HG02852 (cell line): Measurements from ENCODE around the gene NID1.

Experiments
- ATAC-seq: cut with Tn5 transposase; IDR thresholded peaks from one replicate; pipeline ENCODE4 v1.9.1; 2021; ENCODE audit warnings: mild to moderate bottlenecking, moderate library complexity; ENCODE audit not compliant: unreplicated experiment

NID1 gene, protein sequence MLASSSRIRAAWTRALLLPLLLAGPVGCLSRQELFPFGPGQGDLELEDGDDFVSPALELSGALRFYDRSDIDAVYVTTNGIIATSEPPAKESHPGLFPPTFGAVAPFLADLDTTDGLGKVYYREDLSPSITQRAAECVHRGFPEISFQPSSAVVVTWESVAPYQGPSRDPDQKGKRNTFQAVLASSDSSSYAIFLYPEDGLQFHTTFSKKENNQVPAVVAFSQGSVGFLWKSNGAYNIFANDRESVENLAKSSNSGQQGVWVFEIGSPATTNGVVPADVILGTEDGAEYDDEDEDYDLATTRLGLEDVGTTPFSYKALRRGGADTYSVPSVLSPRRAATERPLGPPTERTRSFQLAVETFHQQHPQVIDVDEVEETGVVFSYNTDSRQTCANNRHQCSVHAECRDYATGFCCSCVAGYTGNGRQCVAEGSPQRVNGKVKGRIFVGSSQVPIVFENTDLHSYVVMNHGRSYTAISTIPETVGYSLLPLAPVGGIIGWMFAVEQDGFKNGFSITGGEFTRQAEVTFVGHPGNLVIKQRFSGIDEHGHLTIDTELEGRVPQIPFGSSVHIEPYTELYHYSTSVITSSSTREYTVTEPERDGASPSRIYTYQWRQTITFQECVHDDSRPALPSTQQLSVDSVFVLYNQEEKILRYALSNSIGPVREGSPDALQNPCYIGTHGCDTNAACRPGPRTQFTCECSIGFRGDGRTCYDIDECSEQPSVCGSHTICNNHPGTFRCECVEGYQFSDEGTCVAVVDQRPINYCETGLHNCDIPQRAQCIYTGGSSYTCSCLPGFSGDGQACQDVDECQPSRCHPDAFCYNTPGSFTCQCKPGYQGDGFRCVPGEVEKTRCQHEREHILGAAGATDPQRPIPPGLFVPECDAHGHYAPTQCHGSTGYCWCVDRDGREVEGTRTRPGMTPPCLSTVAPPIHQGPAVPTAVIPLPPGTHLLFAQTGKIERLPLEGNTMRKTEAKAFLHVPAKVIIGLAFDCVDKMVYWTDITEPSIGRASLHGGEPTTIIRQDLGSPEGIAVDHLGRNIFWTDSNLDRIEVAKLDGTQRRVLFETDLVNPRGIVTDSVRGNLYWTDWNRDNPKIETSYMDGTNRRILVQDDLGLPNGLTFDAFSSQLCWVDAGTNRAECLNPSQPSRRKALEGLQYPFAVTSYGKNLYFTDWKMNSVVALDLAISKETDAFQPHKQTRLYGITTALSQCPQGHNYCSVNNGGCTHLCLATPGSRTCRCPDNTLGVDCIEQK

GRCh38 chr1:236064674-236065508 lies at the start of gene NID1:
Gene NID1 (minus strand): TSS chr1:236065090. CDS start chr1:236065079, 11 bp downstream.
- ATAC-seq = peak; percentile 26

DNA sequence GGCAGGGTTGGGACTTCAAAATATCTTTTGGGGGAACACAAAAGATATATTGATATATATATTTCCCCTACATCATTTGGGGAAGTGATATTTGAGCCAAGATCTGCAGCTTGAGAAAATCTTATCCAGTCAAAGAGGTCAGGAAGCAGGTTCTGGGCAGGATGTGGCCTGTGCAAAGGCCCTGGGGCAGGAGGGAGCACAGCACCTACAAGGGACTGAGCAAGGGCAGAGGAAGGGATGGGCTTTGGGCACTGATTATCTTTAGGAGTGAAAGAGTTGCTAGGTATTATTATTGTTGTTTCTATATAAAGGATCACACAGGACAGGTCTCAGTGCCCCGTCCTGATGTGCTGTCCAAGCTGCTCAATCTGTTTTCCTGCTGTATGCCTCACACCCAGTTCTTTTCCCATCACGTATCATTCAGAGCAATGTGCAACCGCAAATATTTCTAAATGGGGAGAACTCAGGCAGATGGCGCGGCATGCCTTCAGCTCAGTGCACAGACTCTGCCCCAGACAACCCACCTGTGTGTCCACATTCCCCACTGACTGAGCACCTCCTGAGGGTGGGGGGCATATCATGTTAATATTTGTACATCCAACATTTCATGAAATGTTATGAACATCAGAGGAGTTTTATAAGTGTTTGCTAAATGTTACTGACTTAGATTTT lies 49.3 kb upstream of the NID1 start:
- no peak for ATAC-seq

DNA sequence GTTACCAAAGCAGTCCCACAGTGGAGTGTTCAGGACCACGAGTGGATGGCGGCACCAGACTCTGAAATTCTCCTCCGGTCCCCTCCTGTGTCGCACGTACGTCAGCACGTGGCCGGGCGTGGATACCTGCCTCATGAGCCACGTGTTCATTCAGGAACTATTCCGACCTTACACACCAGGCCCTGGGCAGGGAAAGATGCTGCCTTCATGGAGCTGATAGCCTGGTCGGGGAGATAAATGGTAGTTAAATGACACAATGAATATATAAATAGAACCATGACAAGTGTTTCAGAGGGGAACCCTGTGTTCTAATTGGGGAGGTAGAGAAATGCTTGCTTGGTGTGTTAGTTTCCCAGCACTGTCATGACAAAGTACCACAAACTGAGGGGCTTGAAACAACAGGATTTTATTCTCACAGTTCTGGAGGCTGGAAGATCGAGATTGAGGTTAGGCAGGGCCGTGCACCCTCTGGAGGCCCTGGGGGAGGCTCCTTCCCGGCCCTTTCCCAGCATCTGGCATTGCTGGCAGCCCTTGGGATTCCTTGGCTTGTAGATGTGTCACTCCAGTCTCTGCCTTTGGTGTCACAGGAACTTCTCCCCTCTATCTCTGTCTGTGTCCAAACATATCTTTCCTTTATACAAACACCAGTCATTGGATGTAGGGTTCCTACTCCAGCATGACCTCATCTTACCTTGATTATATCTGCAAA lies 48.6 kb upstream of the NID1 start:
- ATAC-seq = no peak

DNA sequence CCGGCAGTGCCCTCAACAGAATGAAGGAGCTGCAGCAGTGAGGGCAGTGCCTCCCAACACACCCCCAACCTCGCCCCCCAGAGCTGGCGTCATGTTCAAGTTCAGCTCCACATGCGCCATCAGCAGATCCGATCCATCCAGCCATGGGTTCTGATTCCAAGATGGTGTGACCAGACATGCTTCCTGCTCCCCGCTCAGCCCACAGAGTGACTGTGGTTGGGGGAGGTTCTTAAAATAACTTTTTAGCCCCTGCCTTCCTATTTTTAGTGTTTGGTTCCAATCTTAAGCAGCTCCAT lies 47.4 kb upstream of the NID1 start:
- no peak for ATAC-seq

DNA sequence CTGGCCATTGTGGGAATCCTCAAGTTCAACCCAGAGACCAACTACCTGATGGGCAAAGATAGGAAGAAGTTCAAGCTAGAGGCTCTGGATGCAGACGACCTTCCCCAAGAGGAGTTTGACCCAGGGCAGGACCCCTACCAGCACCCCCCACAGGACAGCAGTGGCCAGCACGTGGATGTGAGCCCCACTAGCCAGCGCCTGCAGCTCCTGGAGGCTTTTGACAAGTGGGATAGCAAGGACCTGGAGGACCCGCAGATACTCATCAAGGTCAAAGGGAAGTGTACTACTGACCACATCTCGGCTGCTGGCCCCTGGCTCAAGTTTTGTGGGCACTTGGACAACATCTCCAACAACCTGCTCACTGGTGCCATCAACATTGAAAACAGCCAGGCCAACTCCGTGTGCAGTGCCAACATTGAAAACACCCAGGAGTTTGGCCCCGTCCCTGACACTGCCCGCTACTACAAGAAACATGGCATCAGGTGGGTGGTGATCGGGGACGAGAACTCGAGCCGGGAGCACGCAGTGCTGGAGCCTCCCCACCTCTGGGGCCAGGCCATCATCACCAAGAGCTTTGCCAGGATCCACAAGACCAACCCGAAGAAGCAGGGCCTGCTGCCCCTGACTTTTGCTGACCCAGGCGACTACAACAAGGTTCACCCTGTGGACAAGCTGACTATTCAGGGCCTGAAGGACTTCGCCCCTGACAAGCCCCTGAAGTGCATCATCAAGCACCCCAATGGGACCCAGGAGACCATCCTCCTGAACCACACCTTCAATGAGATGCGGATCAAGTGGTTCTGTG lies 46.8 kb upstream of the NID1 start:
- ATAC-seq = no peak

GRCh38 chr1:236110137-236110536 lies 45.2 kb upstream of the NID1 start:
- no peak for ATAC-seq

DNA sequence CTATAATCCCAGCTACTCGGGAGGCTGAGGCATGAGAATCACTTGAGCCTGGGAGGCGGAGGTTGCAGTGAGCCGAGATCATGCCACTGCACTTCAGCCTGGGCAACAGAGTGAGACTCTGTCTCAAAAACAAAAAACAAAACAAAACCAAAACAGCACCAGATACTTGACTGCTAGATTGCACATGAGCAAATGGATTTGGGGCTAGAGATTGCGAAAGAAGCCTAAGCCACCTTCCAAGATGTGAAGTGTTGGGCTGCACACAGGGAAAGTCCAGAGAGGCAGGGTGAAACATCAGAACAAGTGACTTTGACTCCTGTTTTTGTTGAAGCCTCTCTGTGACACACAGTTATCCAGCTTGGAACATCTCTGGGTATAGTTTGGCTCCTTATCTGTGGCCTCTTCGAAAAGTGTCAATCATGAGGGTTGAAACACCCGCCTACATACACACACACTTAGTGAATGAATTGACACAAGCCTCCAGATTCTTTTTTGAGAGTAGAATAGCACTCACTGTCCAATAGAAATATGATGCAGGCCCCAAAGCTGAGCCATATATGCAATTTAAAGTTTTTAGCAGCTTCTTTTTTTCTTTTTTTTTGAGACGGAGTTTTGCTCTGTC lies 43.2 kb upstream of the NID1 start:
- no peak for ATAC-seq

- no peak for ATAC-seq
Measured at GRCh38 chr1:236107121-236107907, 42.4 kb upstream of the NID1 start.

GRCh38 chr1:236103646-236104218 lies 38.8 kb upstream of the NID1 start:
- ATAC-seq = no peak

DNA sequence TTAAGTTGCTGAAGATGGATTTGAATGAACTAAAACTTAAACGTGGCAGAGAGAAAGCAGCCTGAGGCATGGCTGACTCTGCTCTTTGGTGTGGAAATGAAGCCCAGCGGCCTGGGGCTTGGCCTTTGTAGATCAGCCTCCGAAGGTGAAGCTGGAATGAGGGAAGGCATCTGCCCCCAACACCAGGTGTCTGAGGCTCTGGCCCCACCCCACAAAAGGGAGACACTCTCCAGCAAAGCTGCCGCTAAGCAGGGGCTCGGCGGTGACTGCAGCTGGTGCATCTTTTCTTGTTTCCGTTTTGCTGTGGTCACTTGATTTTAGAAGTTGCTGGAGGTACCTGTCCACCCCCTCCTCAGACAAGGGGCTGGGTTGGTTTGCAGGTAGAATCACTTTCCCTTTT lies 38.2 kb upstream of the NID1 start:
- no peak for ATAC-seq

- ATAC-seq = no peak
Measured at GRCh38 chr1:236102611-236103010, 37.7 kb upstream of the NID1 start.

- no peak for ATAC-seq
Measured at GRCh38 chr1:236101233-236102200, 36.6 kb upstream of the NID1 start.

DNA sequence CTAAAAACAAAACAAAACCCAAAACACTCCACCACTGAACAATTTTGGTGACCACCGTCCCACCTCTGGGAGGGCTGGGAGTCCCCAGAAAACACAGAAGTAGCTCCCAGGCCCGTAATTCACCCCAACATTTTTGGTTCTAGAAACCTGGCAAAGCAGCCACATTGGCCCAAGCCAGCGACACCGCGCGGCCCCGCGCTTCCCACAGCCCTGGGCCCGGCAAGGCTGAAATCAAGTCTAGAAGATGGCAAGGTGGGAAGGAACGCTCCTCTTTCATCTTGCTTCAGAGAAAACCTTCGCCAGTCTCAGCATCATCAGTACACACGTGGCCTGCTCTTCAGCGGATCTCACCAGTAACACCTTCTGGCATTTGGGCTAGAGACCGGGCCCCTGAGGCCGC lies 35.9 kb upstream of the NID1 start:
- ATAC-seq = no peak

- ATAC-seq = no peak
Measured at GRCh38 chr1:236099355-236099974, 34.6 kb upstream of the NID1 start.

GRCh38 chr1:236098267-236098666 lies 33.4 kb upstream of the NID1 start:
- no peak for ATAC-seq
